Measurements from ENCODE around the gene INPP4A.

GRCh38 chr2:98432145-98432544, 12.5 kb upstream of the INPP4A start:
- TF ChIP-seq CTCF (IDR thresholded peaks at IDR 0.05; ENCODE audit: poor library complexity, severe bottlenecking): no peak
- TF ChIP-seq POLR2AphosphoS5 (IDR thresholded peaks at IDR 0.05): no peak
